ENCODE measurements around the gene WDR33.

WDR33 gene

DNA sequence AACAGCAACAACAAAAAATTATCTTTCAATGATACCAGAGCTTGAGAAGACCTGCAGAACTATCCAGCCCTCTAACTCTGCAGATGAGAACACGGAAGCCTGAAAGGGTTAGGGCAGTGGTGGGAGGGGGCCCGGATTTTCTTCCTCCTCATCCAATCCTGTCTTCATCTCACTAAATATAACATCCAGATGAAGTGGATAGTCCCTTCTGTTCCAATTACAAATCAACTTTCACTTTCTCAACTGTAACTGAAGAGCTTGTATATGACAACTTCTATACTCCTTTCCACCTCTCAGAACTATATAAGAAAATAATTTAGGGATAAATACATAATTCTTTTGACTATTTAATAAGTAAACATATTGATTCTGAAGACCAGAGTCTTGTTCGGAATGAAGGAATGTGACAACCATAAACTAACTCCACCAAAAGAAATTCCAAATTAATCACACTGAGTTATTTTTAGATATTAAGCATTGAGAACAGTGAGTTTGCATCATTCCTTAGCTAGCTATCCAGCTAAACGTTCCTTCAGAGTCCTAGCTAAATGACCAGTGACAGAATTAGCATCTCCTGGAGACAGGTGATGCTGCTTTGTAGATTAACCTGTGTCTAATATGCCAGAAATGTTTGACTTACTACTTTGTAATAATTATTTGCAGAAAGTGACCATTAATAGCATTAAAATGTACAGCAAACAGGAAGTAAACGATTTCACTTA, 77.0 kb downstream of the WDR33 start:
- DNase-seq = no peak
- in situ Hi-C loops (cut with MboI; ENCODE audit: low pct_unique_long_range_greater_than_20kb, low sequenced_read_pairs) = no loop called here

DNA sequence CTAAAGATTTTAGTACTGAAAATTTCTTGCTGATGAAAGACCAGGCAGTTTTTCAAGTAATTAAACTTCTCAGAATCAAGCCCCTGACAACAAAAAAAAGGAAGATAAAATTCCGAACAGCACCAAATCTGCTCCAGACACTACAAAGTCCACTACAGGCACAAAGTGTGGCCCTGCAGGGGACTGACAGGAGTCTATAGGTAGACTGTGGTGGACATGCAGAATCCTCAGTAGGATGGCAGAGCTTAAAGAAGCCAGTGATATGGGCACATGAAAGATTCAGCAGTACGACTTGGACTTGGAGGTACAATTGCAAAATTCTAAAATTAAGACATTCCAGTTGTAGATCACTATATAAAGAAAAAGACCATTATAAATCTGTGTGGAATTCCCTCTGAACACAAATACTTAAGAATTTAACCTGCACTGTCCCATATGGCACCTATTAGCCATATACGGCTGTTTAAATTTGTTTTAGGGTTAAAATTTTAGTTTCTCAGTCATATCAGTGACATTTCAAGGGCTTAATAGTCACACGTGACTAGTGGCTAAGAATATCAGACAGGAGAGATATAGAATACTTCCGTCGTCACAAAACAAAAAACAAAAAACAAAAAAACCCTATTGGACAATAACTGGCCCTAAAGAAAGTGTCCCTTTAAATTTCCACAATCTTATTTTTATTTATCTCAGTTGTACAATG, 77.7 kb downstream of the WDR33 start:
- in situ Hi-C loops (cut with MboI; ENCODE audit: low pct_unique_long_range_greater_than_20kb, low sequenced_read_pairs) = no loop called here
- DNase-seq = no peak

DNA sequence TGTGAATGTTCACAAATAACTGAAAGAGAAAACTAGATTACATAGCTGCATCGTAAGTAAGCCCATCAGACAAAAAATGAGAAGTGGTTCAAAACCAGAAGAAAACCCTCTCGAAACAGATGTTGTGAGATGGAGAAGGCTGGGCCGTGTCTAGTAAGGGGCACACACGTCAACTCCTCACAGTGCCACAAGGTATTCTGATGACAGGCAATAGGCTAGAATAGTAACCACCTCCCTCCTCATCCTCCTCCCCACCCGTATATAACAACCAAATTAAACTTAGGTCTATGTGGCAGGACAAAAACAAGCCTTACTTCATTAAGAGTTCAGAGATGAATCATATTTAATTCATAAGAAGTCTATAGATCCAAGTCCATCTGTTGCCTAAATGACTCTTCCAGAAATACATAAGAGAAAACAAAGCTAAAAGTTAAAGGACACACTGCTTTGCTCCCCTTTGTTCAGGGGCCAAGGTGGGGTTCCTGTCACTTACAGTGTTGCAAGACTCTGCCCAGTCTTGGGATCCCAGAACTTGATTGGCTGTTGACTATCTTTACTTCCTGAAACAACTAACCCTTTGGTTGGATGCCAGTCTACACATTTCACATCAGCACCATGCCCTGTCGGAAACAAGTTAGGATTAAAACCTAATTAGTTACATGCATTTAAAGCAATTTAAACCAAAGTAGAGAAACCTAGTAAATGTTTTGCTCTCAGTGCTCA, 84.7 kb downstream of the WDR33 start:
- DNase-seq = no peak
- in situ Hi-C loops (cut with MboI; ENCODE audit: low pct_unique_long_range_greater_than_20kb, low sequenced_read_pairs) = no loop called here

DNA sequence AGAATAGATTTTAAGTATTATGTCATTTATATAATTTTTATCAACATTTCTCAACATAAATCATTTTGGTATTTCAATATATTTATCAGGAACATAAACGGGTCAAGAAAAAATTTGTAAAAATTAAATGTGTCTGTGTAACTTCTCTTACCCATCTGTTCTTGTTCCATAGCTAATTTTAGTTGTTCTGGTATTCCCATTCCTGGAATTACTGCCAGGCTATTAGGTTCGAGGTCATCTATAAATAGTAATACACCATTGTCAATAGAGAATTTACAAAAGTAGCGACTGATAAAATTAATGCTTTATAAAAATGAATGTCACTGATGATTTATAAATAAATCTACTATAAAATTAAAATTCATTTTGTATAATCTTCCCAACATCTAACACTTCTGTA, 88.2 kb downstream of the WDR33 start:
- in situ Hi-C loops (cut with MboI; ENCODE audit: low pct_unique_long_range_greater_than_20kb, low sequenced_read_pairs) = no loop called here
- no peak for DNase-seq

DNA sequence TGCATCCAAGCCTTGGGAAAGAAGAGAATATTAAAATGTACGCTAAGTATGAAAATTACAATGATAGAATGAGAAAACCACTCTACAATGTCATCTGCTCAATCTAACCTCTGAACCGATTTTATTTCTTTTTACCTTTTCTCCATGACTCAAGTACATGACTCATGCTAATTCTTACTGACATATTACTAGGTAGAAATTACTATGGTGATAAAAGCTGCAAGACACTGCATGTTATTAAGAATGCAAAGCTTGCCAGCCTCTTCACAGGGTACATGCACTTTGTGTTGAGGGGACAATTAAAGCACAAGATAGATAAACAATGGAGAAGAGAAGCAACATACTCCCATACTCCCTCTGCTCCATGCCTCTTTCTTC, 89.0 kb downstream of the WDR33 start:
- no peak for DNase-seq
- in situ Hi-C loops (cut with MboI; ENCODE audit: low pct_unique_long_range_greater_than_20kb, low sequenced_read_pairs) = no loop called here

DNA sequence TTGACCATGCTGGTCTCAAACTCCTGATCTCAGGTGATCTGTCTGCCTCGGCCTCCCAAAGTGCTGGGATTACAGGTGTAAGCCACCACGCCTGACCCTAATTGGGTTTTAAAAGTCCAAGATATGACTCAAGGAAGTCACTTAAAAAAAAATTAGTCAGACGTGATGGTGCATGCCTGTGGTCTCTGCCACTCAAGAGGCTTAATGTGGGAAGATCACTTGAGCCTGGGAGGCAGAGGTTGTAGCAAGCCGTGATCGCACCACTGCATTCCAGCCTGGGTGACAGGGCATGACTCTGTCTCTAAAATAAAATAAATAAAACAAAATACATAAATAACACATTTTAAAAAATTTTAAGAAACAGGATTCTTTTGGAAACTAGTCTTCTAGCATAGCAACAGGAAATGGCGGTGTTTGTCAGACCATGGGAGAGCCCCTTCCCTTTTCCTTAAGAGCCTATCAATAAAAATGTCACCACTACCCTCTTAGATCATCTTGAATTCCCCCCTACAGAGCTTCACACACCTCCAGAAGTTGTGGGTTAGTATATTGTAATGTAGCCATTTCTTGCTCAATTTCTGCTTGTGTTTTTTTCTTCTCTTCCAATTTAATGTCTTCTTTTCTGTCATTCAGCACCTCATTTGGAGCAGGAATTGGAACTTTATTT, 89.5 kb downstream of the WDR33 start:
- DNase-seq = no peak
- in situ Hi-C loops (cut with MboI; ENCODE audit: low pct_unique_long_range_greater_than_20kb, low sequenced_read_pairs) = no loop called here

DNA sequence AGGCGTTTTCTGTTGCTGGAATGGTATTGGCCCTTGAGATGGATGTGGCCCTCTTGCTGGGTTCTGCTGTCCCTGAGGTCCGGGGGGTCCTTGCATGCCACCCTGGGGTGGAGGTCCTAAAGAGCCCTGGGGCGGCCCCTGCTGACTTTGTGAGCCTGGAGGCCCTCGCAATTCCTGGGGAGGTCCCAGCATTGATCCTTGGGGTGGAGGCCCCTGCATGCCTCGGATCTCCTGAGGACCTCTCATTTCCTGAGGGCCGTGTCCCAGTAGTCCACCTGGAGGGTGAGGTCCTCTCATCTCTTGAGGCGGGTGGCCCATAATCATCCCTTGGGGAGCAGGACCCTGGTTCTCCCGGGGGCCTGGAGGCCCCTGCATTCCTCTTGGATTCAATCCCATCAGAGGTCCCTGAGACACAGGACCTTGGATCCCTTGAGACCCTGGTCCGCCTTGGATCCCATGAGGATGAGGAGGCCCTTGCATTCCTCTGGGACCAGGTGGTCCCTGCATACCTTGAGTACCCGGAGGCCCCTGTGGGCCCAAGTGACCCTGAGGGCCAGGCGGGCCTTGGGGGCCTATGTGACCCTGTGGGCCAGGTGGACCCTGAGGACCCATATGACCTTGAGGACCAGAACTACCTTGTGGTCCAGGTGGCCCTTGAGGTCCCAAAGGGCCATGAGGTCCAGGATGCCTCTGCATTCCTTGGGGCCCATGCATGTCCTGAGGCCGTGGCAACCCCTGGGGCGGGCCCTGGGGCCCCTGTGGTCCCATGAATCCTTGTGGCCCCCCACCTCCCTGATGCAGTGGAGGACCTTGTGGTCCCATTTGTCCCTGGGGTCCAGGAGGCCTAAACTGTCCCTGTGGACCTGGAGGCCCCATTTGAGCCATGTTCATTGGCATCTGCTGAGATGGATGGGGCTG, 91.4 kb downstream of the WDR33 start:
- DNase-seq = no peak
- in situ Hi-C loops (cut with MboI; ENCODE audit: low pct_unique_long_range_greater_than_20kb, low sequenced_read_pairs) = no loop called here

DNA sequence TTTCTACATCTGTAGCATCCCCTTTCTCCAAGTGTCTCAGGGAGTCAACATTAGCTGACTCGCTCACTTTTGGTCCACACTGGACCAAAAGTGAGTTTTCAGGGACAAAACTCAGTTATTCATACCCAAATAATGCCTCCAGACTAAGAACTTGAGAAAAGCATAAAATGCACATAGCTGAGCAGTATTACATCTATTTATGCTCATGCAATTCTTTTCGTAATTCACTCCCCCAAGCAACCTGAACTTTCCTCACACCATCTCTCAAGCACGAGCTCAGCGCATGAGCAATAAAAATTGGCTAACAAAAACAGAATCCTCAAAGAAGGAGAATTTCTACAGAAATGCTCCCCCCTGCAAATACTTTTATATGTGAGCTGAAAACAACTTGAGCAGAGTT, 92.7 kb downstream of the WDR33 start:
- in situ Hi-C loops (cut with MboI; ENCODE audit: low pct_unique_long_range_greater_than_20kb, low sequenced_read_pairs) = no loop called here
- DNase-seq = no peak

DNA sequence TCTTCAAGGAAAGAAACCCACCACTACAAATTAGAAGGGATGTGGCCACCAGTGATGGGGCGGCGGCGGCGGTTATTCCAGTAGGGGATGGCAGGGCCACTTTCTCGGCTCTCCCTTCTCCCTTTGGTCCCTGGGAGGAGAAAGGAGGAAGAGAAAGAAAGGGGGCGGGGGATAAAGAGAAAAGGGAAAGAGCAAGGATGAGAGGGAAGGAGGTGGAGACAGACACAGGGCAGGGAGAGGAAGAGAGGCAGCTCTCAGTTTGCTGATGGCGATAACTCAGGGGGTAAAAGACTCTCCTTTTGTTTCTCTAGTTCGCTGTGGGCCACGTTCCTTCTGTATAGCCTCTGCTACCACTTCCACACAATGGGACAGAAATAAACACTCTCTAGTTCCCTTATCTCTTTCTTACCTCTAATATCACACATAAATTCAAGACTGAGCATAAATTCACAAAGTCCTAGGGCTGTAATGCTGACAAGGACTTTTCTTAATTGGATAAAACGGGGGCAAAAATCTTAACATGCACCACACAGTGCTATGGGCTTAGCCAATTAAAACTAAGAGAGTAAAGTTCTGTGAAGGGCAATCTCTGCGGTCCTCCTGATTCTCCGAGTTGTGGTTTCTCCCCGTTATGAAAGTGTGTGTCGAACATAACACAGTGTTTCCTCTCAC, 95.1 kb downstream of the WDR33 start:
- in situ Hi-C loops (cut with MboI; ENCODE audit: low pct_unique_long_range_greater_than_20kb, low sequenced_read_pairs) = no loop called here
- no peak for DNase-seq

DNA sequence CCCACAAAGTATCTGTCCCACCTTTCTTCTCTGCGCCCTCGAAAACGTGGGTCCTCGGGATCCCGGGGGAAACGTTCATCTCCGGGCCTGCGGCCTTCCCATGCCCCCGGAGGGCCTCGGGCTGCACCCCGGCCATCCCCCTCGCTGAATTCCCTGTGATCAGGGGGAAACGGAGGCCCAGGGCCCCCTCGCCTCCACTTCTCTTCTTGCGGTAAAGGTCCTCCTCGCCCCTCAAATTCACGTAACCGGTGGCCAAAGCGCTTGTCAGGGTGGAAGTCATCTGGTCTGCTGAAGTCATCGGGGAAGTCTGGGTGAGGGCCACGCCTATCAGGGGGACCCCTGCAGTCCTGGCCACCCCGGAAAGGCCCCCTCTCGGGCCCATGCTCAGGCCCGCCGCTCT, 97.4 kb downstream of the WDR33 start:
- no peak for DNase-seq
- in situ Hi-C loops (cut with MboI; ENCODE audit: low pct_unique_long_range_greater_than_20kb, low sequenced_read_pairs) = no loop called here

DNA sequence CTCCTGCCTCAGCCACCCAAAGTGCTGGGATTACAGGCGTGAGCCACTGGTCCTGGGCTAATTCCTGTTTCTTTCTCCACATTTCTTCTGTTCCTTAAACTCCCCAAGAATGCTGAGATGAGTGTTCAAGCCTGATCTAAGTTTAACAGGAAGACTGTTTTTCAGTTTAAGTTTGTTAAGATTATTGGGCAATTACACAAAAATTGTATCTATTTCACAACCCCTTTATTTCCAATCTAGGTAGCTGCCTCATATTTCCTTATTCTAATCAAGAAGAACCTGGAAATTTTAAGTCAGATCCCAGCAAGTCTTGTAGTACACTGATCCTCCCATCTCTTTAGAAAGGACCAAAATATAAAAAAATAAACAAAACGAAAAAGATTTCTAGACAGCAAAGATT, 98.0 kb downstream of the WDR33 start:
- no peak for DNase-seq
- in situ Hi-C loops (cut with MboI; ENCODE audit: low pct_unique_long_range_greater_than_20kb, low sequenced_read_pairs) = no loop called here

DNA sequence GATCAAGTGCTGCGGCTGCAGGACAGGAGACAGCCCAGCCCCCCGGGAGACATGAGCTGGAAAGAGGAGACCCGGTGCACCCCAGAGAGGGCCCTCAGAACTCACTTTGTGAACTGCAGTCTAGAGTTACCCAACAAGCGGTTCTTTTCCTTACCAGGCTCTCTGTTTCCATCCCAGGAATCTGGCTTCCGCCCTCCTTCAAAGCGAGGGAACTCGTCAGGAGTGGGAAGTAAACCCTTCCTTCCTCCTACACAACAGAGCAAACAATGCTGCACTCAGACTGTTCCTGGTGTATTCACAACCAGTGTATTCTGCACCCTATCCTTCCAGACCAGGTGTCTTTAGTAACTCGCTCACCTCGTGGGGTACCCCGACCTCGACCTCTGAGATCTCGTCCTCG, 101.6 kb downstream of the WDR33 start:
- in situ Hi-C loops (cut with MboI; ENCODE audit: low pct_unique_long_range_greater_than_20kb, low sequenced_read_pairs) = no loop called here
- no peak for DNase-seq

DNA sequence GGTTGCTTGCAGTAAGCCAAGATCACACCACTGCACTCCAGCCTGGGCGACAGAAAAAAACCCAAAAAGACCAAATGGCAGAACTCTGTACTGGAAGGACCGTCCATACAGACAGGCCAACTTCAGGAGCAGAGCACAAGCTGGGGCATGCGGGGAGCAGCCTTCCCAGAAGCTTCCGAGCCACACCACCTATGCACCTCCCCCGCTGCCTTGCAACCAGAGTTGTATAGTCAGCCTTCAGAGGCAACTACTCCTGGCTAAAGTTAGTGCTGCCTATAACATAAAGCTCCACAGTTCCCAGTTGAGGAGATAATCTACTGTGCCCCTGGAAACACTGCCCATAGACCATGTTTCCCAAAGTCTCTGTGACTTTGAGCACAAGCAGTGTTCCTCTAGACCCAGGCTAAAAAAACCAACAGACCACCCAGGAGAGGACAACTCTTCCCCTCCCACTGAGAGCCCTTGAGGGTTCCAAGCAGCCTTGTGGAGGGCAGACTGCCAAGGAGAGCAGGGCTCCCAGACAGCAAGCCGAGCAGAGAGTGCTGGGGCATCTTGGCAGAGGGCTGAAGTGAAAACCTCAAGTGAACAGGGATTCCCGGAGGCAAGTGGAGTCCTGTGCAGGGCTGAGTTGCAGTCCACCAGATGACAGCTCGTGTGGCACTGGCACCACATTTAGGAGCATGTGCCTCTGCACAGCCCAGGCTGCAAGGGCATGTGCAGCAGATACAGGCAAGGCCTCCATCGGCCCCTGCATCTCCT, 102.9 kb downstream of the WDR33 start:
- DNase-seq = no peak
- in situ Hi-C loops (cut with MboI; ENCODE audit: low pct_unique_long_range_greater_than_20kb, low sequenced_read_pairs) = no loop called here

DNA sequence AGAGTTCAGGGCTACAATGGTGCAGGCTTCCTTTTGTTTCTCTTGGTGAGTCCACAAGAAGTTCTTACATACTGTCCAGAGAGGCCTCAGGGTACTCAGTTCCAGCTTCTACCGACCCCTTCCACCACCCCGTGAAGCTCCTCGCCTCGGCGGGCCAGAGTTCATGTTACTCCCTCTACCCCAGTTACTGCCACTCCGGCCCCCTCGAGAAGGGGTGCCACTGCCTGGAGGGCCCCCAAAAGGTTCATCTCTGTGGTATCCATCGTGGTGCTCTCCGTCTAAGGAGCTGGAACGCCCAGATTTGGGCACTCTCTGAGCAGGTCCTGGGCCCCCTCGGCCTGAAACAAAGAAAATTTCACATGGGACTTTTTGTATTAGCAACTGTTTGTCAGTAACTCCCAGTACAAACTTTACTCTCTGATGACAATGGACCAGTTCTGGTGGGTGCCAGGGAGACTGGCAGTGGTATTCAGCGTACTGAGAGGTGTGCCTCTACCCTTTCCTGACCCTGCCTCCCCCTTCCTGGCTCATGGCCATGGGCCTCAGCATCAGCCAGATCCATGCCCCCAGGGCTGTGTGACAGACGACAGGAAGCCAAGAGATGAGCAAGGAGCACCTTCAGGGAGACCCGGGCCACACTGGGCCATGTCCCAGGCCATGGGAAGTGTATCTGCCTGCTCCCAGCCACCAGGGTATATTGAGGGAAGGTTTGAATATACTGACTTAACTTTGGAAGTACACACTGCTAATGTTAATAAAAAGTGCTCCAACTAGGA, 104.6 kb downstream of the WDR33 start:
- DNase-seq = no peak
- in situ Hi-C loops (cut with MboI; ENCODE audit: low pct_unique_long_range_greater_than_20kb, low sequenced_read_pairs) = no loop called here

DNA sequence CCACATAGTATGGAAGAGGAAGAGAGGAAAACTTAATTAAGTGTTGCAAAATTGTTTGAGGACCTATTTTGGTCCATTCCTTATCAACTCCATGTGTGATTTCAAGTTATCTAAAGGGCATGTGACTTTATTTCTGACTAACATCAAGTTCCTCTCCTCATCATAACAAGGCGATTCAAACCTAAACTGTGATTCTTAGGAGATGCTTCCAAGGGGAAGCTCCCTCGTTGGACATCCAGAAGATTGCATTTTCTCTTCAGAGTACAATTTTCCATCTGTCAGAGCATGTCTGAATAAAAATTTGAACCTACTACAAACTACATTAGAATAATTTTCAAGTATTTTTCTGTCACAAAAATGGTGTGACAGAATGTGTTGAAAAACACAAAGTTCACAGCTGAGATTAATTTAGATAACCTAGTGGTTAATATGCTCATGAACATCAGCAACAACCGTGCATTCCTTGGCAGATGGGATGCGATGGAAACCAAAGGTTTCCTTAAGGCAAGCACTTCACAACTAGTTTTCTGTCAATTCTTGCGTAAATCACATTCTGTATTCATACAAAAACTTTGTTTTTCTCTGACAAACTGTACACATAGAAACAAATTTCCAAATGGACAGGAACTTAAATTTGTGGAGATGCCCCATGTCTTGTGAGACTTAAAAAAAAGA, 105.4 kb downstream of the WDR33 start:
- in situ Hi-C loops (cut with MboI; ENCODE audit: low pct_unique_long_range_greater_than_20kb, low sequenced_read_pairs) = no loop called here
- no peak for DNase-seq

DNA sequence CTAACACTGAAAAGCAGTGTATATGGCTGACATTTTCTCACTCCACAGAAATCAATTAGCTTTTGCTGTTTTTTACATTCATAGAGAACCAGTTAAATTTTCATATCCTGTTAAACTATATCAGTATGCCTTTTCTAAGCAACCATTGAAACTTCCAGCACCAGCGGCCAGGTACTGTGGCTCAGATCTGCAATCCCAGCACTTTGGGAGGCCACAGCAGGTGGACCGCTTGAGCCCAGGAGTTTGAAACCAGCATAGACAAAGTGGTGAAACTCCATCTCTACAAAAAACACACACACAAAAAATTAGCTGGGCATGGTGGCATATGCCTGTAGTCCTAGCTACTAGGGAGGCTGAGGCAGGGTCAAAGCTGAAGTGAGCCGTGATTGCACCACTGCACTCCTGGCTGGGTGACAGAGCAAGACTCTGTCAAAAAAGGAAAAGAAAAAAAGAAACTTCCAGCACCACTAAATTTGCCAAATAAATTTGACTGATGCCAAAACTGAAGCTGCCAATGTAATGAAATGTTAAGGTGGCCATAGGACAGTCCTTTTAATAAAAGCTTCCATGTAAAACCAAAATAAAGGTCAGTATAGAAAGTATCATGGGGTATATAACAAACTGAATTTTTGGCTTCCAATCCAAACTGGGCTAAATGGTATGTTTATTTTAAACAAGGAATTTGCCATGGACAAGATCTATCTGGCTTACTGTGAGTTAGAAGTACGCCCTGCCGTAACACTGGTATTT, 106.2 kb downstream of the WDR33 start:
- in situ Hi-C loops (cut with MboI; ENCODE audit: low pct_unique_long_range_greater_than_20kb, low sequenced_read_pairs) = no loop called here
- DNase-seq = no peak
